Activated CD4-positive, CD25-positive, alpha-beta regulatory T cell treated with anti-CD3 and anti-CD28 coated beads, Interleukin-2, amount 50 U/mL, for 72 hours (primary cell): ENCODE data around the gene ZFR.
A peak's percentile ranks its signal among the peaks of the same experiment; 100 is the strongest.
"Not testable (repeated sequence)": the region's sequence is repeated elsewhere in the genome, so short reads cannot be mapped to it uniquely, and the experiment has no call there.

Experiments
- DNase-seq: peaks from one replicate; pipeline ENCODE4 v3.0.0; 2021

The ZFR gene

GRCh38 chr5:32444431-32445286, at the start of gene ZFR:
TSS of gene ZFR (minus strand) at chr5:32444740. CDS start at chr5:32444658, 82 bp downstream.
- peak; percentile 95 for DNase-seq

GRCh38 chr5:32490972-32491557, 46.5 kb upstream of the ZFR start:
- DNase-seq: no peak

GRCh38 chr5:32489791-32490562, 45.4 kb upstream of the ZFR start:
- DNase-seq: peak; percentile 70

GRCh38 chr5:32487424-32487823, 42.9 kb upstream of the ZFR start:
- no peak for DNase-seq

- no peak for DNase-seq
Observed at GRCh38 chr5:32487008-32487407, 42.5 kb upstream of the ZFR start.

GRCh38 chr5:32482193-32482592, 37.7 kb upstream of the ZFR start:
- no peak for DNase-seq

GRCh38 chr5:32479096-32479495, 34.6 kb upstream of the ZFR start:
- DNase-seq: no peak

GRCh38 chr5:32476891-32477290, 32.4 kb upstream of the ZFR start:
- no peak for DNase-seq

- no peak for DNase-seq
Observed at GRCh38 chr5:32475334-32476097, 31.0 kb upstream of the ZFR start.

GRCh38 chr5:32474209-32474854, 29.8 kb upstream of the ZFR start:
- no peak for DNase-seq

GRCh38 chr5:32473072-32473471, 28.5 kb upstream of the ZFR start:
- no peak for DNase-seq

GRCh38 chr5:32471784-32472183, 27.2 kb upstream of the ZFR start:
- no peak for DNase-seq

GRCh38 chr5:32465076-32465475, 20.5 kb upstream of the ZFR start:
- DNase-seq: no peak

GRCh38 chr5:32462618-32463017, 18.1 kb upstream of the ZFR start:
- DNase-seq: peak; percentile 34

GRCh38 chr5:32461441-32462120, 17.0 kb upstream of the ZFR start:
- DNase-seq: no peak

- DNase-seq: no peak
Observed at GRCh38 chr5:32460702-32461101, 16.2 kb upstream of the ZFR start.

- no peak for DNase-seq
Observed at GRCh38 chr5:32458880-32459495, 14.4 kb upstream of the ZFR start.

GRCh38 chr5:32455311-32455710, 10.8 kb upstream of the ZFR start:
- DNase-seq: no peak

- no peak for DNase-seq
Observed at GRCh38 chr5:32454821-32455220, 10.3 kb upstream of the ZFR start.

GRCh38 chr5:32453916-32454315, 9.4 kb upstream of the ZFR start:
- DNase-seq: no peak

GRCh38 chr5:32452316-32452715, 7.8 kb upstream of the ZFR start:
- DNase-seq: not testable (repeated sequence)
